Astrocyte (in vitro differentiated cells and primary cell): ENCODE results near the gene SH3TC2. TPM values are rescaled to one million over a fixed set of nuclear protein-coding genes. Genes with fewer than 3 reads are reported as not detected.

Experiments used
- DNase-seq: peaks from one replicate; pipeline ENCODE4 v3.0.0-alpha.2; 2010; ENCODE audit warnings: low read depth
- FAIRE-seq: peaks from 2 replicates; lab custom pipeline; 2011; peaks lifted over from hg19 to GRCh38; lab: Jason Lieb, UNC
- H2AFZ ChIP-seq: 2 replicates; pipeline ENCODE4 v1.6.0; 2012; ENCODE audit warnings: low read depth, low read length, inconsistent platforms
- H3K27ac ChIP-seq: 2 replicates; pipeline ENCODE4 v1.5.1; 2011; ENCODE audit warnings: low read depth, low read length, inconsistent platforms
- H3K27me3 ChIP-seq: 2 replicates; pipeline ENCODE4 v1.6.0; 2011; ENCODE audit warnings: low read length, inconsistent platforms; ENCODE audit not compliant: insufficient read depth
- H3K36me3 ChIP-seq: 2 replicates; pipeline ENCODE4 v1.5.1; 2011; ENCODE audit warnings: low read length, inconsistent platforms; ENCODE audit not compliant: insufficient read depth
- H3K4me1 ChIP-seq: 2 replicates; pipeline ENCODE4 v1.5.1; 2011; ENCODE audit warnings: low read length, inconsistent platforms; ENCODE audit not compliant: insufficient read depth
- H3K4me2 ChIP-seq: 2 replicates; pipeline ENCODE4 v1.6.0; 2012; ENCODE audit warnings: low read length, inconsistent platforms
- H3K4me3 ChIP-seq: 2 replicates; pipeline ENCODE4 v1.5.1; 2011; ENCODE audit warnings: low read depth, mild to moderate bottlenecking, low read length, inconsistent platforms; ENCODE audit not compliant: insufficient read depth
- H3K79me2 ChIP-seq: 2 replicates; pipeline ENCODE4 v1.6.0; 2012; ENCODE audit warnings: mild to moderate bottlenecking, low read length, inconsistent platforms; ENCODE audit not compliant: insufficient read depth
- H3K9ac ChIP-seq: 2 replicates; pipeline ENCODE4 v1.6.0; 2012; ENCODE audit warnings: mild to moderate bottlenecking, low read length, inconsistent platforms
- H3K9me3 ChIP-seq: 2 replicates; pipeline ENCODE4 v1.5.1; 2012; ENCODE audit warnings: low read depth, mild to moderate bottlenecking, low read length, inconsistent platforms; ENCODE audit not compliant: insufficient read depth
- H4K20me1 ChIP-seq: 2 replicates; pipeline ENCODE4 v1.6.0; 2012; ENCODE audit warnings: low read length, inconsistent platforms; ENCODE audit not compliant: insufficient read depth
- H3K27ac Mint-ChIP-seq: one replicate; pipeline ENCODE4 v1.8.0; 2021; ENCODE audit warnings: mild to moderate bottlenecking, mixed read lengths; ENCODE audit not compliant: unreplicated experiment
- H3K27me3 Mint-ChIP-seq: one replicate; pipeline ENCODE4 v1.8.0; 2021; ENCODE audit warnings: low read depth, mixed read lengths; ENCODE audit not compliant: unreplicated experiment
- H3K36me3 Mint-ChIP-seq: one replicate; pipeline ENCODE4 v1.8.0; 2021; ENCODE audit warnings: low read depth, mixed read lengths; ENCODE audit not compliant: unreplicated experiment
- H3K4me1 Mint-ChIP-seq: one replicate; pipeline ENCODE4 v1.8.0; 2021; ENCODE audit warnings: low read depth, mixed read lengths; ENCODE audit not compliant: unreplicated experiment
- H3K4me3 Mint-ChIP-seq: one replicate; pipeline ENCODE4 v1.8.0; 2021; ENCODE audit warnings: mild to moderate bottlenecking, moderate library complexity, mixed read lengths; ENCODE audit not compliant: unreplicated experiment
- H3K9me3 Mint-ChIP-seq: one replicate; pipeline ENCODE4 v1.8.0; 2021; ENCODE audit warnings: mild to moderate bottlenecking, mixed read lengths; ENCODE audit not compliant: unreplicated experiment
- CTCF ChIP-seq: IDR thresholded peaks from 2 replicates; pipeline ENCODE4 v1.5.1; 2011; ENCODE audit warnings: low read depth, mild to moderate bottlenecking, inconsistent platforms, low read length, moderate library complexity; ENCODE audit not compliant: insufficient read depth
- EZH2 ChIP-seq: IDR thresholded peaks from 2 replicates; pipeline ENCODE4 v1.6.1; 2012; ENCODE audit warnings: mild to moderate bottlenecking, low read length, inconsistent platforms; ENCODE audit not compliant: insufficient read depth
- total RNA-seq: library from RNA; stranded (reverse); gene quantifications from 2 replicates; pipeline ENCODE4 v1.2.1, GENCODE V29; 2021

Gene SH3TC2
- total RNA-seq, 1 donor from 2014 or later = 2.6 TPM

- Histone ChIP-seq H3K4me3 (no peak overlapping the region), H3K9me3 (no peaks in the 10 kb centered on the region), H3K27me3 (no peaks in the 10 kb centered on the region), H3K9ac (no peak overlapping the region), H2AFZ (no peak overlapping the region), H3K4me1 (peaks cover 3% of the 10 kb centered on the region), H3K79me2 (no peaks in the 10 kb centered on the region), H3K4me2 (no peak overlapping the region), H3K36me3 (no peaks in the 10 kb centered on the region), H3K27ac (no peak overlapping the region), H4K20me1 (no peaks in the 10 kb centered on the region)
- TF ChIP-seq EZH2 (no peak), CTCF (no peak)
- Mint-ChIP-seq H3K27ac (no peak overlapping the region), H3K36me3 (no peaks in the 10 kb centered on the region), H3K4me1 (peaks cover 19% of the 10 kb centered on the region), H3K27me3 (peaks cover 5% of the 10 kb centered on the region), H3K9me3 (no peaks in the 10 kb centered on the region), H3K4me3 (no peak overlapping the region)
- no peak for DNase-seq
- FAIRE-seq = no peak
Measured at GRCh38 chr5:149049371-149049781, 13.5 kb downstream of the SH3TC2 start.

- Histone ChIP-seq H3K9ac (no peak overlapping the region), H3K4me1 (peaks cover 3% of the 10 kb centered on the region), H3K27me3 (no peaks in the 10 kb centered on the region), H3K79me2 (no peaks in the 10 kb centered on the region), H4K20me1 (no peaks in the 10 kb centered on the region), H3K9me3 (no peaks in the 10 kb centered on the region), H2AFZ (no peak overlapping the region), H3K36me3 (no peaks in the 10 kb centered on the region), H3K27ac (no peak overlapping the region), H3K4me3 (no peak overlapping the region), H3K4me2 (no peak overlapping the region)
- Mint-ChIP-seq H3K36me3 (no peaks in the 10 kb centered on the region), H3K9me3 (no peaks in the 10 kb centered on the region), H3K4me3 (no peak overlapping the region), H3K27me3 (peaks cover 5% of the 10 kb centered on the region), H3K4me1 (peaks cover 18% of the 10 kb centered on the region), H3K27ac (peak overlapping the region; percentile 26)
- TF ChIP-seq EZH2 = no peak
- no peak for TF ChIP-seq CTCF
- DNase-seq = no peak
- FAIRE-seq = no peak
Measured at GRCh38 chr5:149048811-149049210, 14.1 kb downstream of the SH3TC2 start.

- H3K27ac Mint-ChIP-seq = no peak overlapping the region
- peaks cover 18% of the 10 kb centered on the region for H3K4me1 Mint-ChIP-seq
Measured at GRCh38 chr5:149047462-149047861, 15.4 kb downstream of the SH3TC2 start.

More at GRCh38 chr5:149047462-149047861, 15.4 kb downstream of the SH3TC2 start:
- H3K4me2 ChIP-seq = no peak overlapping the region
- no peak for DNase-seq
- Mint-ChIP-seq H3K27me3 (peaks cover 5% of the 10 kb centered on the region), H3K36me3 (no peaks in the 10 kb centered on the region), H3K9me3 (no peaks in the 10 kb centered on the region), H3K4me3 (no peak overlapping the region)
- peaks cover 3% of the 10 kb centered on the region for H3K4me1 ChIP-seq
- H4K20me1 ChIP-seq = no peaks in the 10 kb centered on the region
- H3K36me3 ChIP-seq = no peaks in the 10 kb centered on the region
- H3K9ac ChIP-seq = no peak overlapping the region
- no peak for TF ChIP-seq EZH2
- TF ChIP-seq CTCF = no peak
- H3K4me3 ChIP-seq = no peak overlapping the region
- FAIRE-seq = no peak
- no peak overlapping the region for H2AFZ ChIP-seq
- no peak overlapping the region for H3K27ac ChIP-seq
- no peaks in the 10 kb centered on the region for H3K27me3 ChIP-seq
- no peaks in the 10 kb centered on the region for H3K9me3 ChIP-seq
- H3K79me2 ChIP-seq = no peaks in the 10 kb centered on the region
